HG03575 (cell line): ENCODE results near the gene UBASH3A.

Experiments used
- ATAC-seq: cut with Tn5 transposase; IDR thresholded peaks from one replicate; pipeline ENCODE4 v1.9.1; 2021; ENCODE audit not compliant: unreplicated experiment, insufficient number of reproducible peaks, low FRiP score; ENCODE audit errors: extremely low read depth

Gene UBASH3A

DNA sequence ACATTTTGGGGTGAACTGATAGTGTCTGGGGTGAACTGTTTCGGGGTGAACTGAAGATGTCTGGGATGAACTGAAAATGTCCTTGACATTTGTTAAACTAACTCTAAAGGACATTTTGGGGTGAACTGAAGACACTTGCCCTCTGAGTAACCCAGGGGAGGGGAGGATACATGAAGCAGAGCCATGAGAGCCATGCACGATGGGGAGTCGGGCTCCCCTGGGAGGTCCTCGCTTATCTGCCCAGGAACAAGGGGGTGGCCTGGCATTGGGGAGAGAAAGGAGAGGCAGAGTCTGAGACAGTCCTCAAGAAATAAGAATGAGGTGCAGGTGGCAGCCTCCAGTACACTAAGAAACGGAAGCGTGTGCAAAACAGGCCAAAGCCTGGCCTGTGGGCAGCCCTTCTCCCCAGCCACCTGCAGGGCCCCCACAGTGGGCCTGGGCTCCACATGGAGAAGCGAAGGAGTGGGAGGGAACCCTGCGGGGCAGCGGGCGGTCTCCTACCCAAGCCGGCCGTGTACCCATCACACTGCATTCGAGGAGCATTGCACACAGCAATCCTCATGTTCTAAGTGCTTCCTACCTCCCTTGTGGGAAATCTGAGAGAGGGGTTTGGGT is 68.1 kb downstream of the UBASH3A start:
- no peak for ATAC-seq

DNA sequence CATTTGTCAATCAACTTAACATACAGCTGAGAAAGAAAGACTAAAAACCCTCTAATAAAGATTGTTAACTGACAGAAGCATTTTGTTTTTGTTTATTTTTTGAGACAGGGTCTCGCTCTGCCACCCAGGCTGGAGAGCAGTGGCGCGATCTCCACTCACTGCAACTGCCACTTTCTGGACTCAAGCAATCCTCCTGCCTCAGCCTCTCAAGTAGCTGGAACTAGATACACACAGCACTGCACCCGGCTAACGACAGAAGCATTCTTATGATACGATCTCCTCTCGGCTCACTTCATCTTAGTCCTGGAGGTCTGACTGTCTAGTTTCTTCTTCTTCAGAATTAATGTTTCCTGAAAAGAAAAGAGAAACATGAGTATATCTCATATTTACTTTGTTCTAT is 68.8 kb downstream of the UBASH3A start:
- no peak for ATAC-seq

GRCh38 chr21:42473498-42474042 is 69.9 kb downstream of the UBASH3A start:
- no peak for ATAC-seq

GRCh38 chr21:42474043-42474831 is 70.5 kb downstream of the UBASH3A start:
- ATAC-seq: no peak

DNA sequence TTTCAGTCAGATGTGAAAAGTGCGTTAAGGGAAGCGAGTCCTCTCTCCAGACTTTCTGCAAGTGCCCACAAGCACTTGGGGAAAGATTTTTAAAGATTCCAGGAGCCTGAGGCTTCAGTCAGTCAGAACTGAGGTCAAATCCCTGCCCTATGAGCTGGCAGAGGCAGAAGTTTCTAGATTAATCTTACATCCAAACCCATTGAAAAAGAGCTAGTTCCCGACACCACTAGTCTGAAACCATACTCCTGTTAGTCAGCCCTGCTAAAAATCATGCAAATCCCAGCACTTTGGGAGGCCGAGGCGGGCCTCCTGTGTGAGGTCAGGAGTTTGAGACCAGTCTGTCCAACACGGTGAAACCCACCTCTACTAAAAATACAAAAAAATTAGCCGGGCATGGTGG is 71.3 kb downstream of the UBASH3A start:
- ATAC-seq: no peak

DNA sequence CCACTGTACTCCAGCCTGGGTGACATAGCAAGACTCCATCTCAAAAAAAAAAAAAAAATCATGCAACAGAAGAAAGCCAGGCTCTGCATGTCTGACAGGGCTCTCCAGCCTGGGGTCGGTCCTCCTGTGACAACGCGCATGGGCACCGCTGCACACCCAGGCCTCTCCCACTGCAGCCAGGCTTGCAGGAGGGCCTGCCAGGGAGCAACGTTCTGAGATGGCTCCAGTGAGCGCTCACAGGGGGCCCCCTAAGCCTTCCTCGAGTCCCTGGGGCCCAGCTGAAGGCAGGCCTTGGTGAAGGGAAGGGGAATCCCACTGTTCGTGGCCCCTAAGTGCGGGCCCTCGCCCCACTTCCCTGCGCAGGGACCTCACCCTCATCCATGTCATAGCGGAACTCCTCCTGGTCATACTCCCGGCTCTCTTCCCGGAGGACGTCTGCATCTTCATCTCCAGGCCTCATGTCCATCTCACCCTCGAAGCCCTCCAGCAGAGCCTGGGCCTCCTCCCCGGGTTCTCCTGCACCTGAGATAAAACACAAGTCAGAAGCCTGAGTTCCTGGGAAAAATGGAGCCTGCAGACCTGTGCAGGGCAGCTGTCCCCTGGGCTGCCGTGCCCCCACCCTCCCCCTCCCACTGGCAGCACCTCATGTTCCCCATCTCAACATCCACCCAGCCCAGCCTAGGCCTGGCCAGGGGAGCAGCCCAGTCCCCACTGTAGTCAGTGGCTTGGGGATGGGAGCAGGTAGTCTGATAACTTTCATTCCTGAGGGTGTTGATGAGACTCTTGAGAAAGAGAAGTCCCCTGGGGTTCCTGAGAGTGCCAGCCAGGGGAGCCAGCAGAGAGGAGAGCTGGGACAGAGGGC is 72.1 kb downstream of the UBASH3A start:
- no peak for ATAC-seq

DNA sequence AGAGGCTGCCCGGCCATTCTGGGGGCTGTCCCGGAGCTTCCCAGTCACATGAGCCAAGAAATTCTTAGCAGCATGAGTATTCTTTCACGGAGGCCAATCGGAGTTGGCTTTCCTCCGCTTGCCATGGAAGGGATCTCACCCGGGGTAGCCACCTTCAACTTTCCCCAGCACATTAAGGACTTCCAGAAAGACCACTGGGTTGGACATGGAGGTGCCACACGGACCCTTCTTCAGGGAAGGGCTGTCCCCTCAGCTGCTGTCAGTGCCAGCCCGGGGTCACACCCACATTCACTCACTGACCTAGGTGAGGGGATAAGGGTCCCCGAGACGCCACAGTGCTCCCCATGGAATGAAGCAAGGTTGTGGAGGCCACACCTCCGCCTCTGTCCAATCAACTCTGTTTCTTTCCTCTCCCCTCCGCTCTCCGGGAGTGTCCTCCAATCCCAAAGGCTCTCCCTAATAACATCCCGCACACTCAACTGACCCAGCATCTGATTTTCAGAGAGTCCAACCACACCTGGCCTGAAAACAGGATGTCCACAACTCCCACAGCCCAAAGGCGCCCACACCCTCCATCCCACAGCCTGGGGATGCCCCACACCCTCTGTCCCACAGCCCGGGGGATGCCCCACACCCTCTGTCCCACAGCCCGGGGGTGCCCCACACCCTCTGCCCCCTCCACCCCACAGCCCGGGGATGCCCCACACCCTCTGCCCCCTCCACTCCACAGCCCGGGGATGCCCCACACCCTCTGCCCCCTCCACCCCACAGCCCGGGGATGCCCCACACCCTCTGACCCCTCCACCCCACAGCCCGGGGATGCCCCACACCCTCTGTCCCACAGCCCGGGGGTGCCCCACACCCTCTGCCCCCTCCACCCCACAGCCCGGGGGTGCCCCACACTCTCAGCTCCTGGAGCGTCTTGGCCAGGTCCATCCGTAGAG is 73.0 kb downstream of the UBASH3A start:
- no peak for ATAC-seq

- no peak for ATAC-seq
Measured at GRCh38 chr21:42478504-42478903, 74.8 kb downstream of the UBASH3A start.

GRCh38 chr21:42479582-42479981 is 75.9 kb downstream of the UBASH3A start:
- no peak for ATAC-seq

DNA sequence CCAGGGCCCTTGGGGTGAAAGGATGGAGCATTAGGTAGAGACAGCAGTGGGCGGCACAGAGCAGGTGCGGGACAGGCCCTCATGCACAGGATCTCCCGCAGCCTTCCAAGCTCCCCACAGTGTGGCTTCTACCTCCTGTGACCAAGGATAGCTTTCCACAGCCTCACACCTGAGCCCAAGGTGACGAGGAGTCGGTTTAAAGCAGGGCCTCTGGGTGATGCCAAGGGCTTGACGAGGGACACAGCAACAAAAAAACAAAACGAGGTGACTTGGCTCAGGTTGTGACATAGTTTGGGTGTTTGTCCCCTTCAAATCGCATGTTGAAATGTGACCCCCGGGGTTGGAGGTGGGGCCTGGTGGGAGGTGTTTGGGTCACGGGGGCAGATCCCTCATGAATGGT is 77.0 kb downstream of the UBASH3A start:
- ATAC-seq: no peak

DNA sequence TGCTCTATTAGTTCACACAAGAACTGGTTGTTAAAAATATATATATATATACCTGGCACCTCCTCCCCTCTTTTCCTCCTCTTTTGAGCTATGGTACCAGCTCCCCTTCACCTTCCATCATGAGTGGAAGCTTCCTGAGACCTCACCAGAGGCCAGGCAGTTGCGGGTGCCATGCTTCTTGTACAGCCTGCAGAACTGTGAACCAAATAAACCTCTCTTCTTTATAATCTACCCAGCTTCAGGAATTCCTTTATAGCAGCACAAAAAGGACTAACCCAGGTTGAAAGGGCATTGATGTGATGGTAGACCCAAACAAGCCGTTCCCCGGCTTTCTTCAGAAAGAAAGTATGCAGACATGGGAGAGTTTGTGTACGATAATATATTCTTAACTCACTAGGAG is 77.5 kb downstream of the UBASH3A start:
- ATAC-seq: no peak

GRCh38 chr21:42484966-42485365 is 81.3 kb downstream of the UBASH3A start:
- no peak for ATAC-seq

DNA sequence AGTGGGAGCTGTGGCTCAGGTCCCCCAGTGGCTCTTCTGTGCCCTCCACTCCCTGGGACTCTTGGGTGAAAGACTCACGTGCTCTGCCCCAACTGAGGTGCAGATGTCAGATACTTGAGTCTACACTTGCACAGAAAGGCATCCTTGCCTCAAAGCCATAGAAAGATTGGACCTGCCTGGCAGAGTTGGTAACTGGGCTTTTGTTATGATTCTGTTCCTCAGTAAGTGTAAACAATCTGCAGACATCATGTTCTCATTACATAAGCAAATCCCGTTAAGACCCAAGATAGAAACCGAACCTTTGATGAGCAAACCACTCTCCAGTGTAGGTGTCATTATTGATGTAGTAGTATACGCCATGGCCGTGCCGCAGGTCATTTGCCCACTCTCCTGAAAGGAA is 82.4 kb downstream of the UBASH3A start:
- ATAC-seq: no peak

- no peak for ATAC-seq
Measured at GRCh38 chr21:42486531-42486930, 82.8 kb downstream of the UBASH3A start.

GRCh38 chr21:42489006-42489563 is 85.4 kb downstream of the UBASH3A start:
- ATAC-seq: no peak

DNA sequence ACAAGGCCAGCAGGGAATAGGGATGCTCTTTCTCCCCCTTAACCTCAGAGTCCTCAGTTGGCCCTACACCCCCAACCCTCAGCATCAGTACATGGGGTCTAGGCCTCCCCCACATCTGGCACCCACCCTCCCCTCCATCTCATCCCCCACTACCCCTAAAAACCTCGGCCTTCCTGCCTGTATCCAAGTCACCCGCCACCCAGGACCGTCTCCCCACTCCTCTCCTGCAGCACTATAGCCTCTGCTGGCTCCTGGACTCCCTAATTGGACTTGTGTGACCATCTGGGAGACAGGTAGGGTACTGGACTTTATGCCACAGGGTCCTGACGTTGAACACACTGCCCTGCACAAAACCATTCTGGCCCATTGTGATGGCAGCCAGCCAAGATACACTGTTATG is 86.3 kb downstream of the UBASH3A start:
- ATAC-seq: no peak

- no peak for ATAC-seq
Measured at GRCh38 chr21:42490720-42491119, 87.0 kb downstream of the UBASH3A start.

GRCh38 chr21:42491328-42491727 is 87.6 kb downstream of the UBASH3A start:
- no peak for ATAC-seq
